HG02571 (cell line): Measurements from ENCODE around the gene DDX43.
"Not testable (repeated sequence)": the region's sequence is repeated elsewhere in the genome, so short reads cannot be mapped to it uniquely, and the experiment has no call there.

Source experiments
- ATAC-seq: cut with Tn5 transposase; IDR thresholded peaks from one replicate; pipeline ENCODE4 v1.9.1; 2021; ENCODE audit warnings: mild to moderate bottlenecking, moderate library complexity; ENCODE audit not compliant: unreplicated experiment

DDX43 gene

DNA sequence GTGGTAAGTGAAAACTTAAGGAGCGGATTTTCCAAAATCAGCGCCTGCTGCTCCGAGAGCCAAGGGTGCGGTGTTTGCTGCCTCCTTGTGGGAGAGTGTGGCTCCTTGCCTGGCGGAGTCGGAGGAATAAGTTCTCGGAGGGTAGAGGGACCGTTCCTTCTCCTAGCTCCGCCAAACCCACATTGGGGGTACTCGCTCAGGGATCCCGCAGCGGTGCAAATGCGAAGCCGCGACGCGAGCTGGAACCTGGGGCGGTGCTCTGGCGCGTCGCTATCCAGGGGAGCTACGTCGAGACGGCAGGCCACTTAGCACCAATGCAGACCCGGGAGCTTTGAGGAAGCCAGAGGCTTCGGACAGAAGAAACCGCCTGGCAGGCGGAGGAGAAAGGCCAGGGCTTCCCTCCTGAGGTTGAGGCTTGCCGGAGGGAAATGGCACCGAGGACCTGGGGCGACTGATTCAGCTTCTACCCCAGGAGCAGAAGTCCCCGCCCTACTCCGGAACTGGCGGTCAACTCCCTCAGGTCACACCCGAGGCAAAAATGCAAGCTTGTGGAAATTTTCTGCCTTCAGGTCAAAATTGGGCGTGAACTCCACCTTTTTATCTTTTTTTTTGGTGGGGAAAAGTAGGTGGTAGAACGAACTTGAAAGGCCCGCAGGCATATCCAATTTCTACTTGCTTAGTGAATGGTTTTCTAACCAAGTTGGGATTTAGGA lies 5.7 kb upstream of the DDX43 start:
- peak; percentile 83 for ATAC-seq

GRCh38 chr6:73389854-73390253 lies 4.8 kb upstream of the DDX43 start:
- no peak for ATAC-seq

DNA sequence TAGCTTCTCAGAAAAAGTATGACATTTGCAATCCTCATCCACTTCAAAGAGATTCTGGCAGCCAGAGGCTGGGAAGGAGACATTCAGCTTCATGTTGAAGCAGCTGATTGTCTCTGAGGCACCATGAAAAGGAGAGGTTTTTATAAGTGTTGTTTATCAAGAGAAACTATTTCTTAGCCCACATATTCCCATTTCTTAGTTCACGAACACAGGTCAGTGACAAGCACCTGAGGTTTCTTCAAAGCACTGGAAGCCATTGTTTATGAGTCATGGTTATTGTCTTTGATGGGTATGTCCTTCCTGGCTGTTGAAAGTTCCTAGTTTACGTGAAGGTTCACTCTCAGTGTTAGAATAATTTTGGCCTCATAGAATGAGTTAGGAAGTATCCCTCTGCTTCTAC lies 3.0 kb upstream of the DDX43 start:
- ATAC-seq, result no peak

GRCh38 chr6:73392188-73392587 lies 2.4 kb upstream of the DDX43 start:
- not testable (repeated sequence) for ATAC-seq

GRCh38 chr6:73393278-73393677 lies 1.4 kb upstream of the DDX43 start:
- ATAC-seq, result no peak

DNA sequence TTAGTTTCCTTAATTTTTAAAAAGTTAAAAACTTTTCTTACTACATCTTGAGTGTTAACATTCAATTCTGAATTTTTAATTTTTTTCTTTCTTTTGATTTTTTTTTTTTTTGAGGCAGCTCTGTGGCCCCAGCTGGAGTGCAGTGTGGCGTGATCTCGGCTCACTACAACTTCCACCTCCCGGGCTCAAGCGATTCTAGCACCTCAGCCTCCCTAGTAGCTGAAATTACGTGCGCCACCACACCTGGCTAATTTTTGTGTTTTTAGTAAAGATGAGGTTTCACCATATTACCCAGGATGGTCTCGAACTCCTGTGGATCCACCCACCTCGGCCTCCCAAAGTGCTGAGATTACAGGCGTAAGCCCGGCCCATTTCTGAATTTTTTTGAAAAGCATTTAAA lies 1.2 kb downstream of the DDX43 start:
- ATAC-seq, result no peak

DNA sequence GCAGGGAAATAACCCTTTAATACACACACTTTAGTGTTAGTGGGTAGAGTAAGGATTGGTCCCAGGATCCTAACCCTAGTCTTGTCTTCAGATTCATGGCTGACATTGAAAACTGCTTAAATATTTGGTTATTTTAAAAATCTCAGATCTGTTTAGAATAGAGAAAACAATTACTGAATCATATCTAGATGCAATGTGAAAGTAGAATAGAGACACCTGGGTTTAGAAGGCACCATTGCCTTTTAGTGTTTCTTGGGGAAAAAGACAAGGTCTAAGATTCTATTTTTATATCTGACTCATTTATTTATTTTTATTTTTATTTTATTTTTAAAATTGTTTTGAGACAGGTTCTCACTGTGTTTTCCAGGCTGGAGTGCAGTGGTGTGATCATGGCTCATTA lies 6.0 kb downstream of the DDX43 start:
- no peak for ATAC-seq

DNA sequence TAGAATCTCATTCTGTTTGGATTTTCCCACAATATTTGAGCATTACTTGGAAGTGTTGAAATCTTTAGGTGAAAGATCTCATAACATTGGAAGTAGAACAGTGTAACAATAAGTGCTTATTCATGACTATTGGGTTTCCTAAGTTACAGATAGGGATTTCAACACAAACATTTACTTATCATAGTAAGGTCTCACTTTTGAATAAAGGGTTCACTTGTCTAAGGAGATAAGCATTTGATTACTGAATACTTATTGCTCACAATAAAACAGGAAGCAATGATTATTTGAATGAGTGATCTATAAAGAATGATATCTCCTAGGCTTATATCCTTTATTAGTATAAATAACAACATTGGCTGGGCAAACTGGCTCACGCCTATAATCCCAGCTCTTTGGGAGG lies 14.8 kb downstream of the DDX43 start:
- ATAC-seq, result no peak

- ATAC-seq, result no peak
Measured at GRCh38 chr6:73413102-73413501, 18.5 kb downstream of the DDX43 start.

GRCh38 chr6:73418081-73418741 lies 23.6 kb downstream of the DDX43 start:
- no peak for ATAC-seq

DNA sequence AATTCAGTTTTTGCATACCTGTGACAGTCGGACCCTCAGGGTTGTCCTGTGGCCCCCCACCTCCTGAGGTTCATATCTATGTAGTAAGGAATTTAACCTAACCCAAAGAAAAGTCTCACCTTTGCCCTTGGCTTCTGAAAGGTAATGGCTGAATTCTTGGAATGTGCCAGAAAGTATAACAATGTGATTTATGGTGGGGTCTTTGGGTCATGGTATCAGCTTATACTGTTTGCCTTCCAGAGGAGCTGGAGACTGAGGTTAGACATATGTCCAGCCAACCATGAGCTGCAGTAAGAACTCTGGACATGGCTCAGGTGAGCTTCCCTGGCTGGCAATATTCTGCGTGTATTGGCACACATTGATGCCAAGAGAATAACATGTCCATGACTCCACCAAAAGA lies 26.9 kb downstream of the DDX43 start:
- ATAC-seq, result no peak

GRCh38 chr6:73435236-73435635 lies 40.6 kb downstream of the DDX43 start:
- ATAC-seq, result no peak

DNA sequence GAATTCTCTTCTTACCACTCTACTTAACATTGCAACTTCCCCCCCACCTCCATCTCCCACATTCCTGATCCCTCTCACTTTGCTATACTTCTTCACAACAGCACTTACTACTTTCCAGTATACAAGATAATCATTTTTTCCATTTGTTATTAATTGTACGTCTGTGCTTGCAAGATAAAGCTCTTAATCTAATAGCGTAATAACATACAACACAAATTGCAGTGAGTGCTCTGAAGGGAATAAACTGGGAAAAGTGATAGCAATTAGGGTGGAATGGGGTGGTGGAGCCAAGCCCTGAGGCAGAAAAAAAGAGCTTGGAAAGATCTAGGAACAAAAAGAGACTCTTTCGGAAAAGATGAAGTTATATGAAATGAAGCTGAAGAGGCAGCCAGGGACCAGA lies 48.9 kb downstream of the DDX43 start:
- ATAC-seq, result no peak

DNA sequence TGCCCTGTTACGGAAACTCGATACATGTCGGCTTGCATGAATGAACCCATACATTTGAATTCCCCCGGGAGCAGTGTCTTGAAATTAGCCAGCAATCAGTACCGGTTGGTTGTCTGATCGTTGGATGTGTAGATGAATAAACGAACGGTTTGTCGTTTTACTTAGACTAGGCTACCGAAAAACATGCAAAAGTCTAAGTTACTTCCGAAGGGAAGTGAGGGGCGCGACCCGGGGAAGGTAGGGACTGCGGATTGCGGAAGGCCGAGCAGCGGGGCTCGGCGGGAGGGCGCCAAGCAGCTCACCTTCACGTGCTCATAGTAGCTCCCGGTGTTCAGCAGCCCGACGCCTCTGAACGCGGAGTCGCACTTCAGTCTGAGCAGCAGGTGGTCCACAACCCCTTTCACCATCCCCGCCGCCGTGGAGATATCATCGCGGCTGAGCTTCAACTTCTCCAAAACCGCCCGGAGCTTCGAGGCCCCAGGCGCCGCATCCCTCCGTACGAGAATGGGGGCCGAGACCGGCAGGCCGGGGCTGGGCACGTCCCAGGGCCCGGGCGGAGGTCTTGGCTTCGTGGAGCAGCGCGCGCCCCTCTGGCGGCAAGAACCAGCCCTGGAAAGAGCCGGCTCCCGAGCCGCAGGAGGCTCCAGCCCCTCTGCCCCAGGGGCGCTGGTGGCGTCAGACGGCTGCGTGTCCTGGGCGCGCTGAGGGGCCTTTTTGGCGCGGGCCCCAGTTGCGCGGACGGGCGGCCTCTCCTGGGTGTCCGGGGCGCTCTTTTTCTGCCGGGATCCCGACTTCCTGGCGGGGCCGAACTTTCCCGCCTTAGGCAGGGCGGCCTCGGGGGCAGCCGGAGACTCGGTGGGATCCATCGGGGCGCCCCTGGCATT lies 56.8 kb downstream of the DDX43 start:
- peak; percentile 45 for ATAC-seq

DNA sequence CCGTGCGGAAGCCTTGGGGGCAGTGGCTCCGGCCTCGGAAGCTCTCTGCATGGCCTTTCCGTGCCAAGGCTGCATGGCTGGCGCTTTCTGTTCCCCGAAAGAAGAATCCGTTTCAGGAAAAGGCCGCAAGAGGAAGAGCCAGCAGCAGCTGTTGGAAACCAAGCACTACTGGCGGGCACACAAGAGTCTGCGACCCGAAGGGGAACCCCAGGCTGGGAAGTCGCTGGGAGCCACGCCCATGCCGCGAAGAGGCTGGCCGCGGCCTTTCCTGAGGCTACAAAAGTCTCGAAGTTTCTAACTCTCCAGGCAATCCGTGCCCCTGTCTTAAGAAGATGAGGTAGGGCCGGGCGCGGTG lies 57.5 kb downstream of the DDX43 start, which contains the start of gene CGAS:
Gene CGAS, minus strand, starts transcription at position 191 of the 355 bp plus-strand sequence. Its CDS starts 116 bp downstream, at position 75.
- ATAC-seq, result peak; percentile 73

DNA sequence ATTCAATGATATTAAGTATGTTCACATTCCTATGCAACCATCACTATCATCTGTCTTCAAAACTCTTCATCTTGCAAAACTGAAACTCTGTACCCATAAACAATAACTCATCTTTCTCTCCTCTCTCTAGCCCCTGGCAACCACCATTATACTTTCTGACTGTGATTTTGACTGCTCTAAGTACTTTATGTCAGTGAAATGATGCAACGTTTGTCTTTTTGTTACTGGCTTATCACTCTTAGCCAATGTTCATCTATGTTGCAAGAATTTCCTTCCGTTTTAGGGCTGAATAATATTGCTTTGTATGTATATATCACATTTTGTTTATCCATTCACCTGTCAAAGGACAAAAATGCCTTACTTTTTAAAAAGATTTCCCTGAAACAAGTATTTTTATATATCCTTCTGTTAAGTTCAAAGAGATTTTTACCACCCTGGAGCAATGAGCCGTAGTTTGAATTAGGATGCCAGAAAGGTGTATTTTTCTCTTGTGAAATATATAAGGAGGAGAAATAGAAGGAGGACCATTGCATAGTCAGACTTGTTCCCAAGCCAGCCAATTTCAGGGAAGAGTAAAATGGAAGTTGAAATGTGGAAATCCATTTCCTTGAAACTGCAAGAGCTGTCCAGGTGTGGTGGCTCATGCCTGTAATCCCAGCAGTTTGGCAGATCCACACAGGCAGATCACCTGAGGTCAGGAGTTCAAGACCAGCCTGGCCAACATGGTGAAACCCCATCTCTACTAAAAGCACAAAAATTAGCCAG lies 61.4 kb downstream of the DDX43 start:
- ATAC-seq, result no peak

GRCh38 chr6:73459474-73459873 lies 64.8 kb downstream of the DDX43 start:
- not testable (repeated sequence) for ATAC-seq

DNA sequence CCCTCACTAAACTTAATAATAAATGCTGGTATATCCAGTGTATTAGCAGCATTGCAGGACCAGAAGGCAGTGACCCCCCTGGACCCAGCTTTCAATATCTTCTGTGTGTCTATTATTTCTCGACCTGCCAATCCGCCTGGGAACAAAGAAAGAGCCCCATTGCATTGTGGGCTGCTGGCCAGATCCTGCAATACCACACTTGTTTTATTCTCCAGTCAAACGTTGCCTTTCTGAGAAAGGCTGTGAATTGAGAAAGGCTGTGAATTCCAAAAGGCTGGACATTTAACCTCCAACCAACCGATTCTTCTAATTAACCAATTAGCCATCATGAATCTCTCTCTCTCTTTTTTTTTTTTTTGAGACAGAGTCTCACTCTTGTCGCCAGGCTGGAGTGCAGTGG lies 65.4 kb downstream of the DDX43 start:
- no peak for ATAC-seq

DNA sequence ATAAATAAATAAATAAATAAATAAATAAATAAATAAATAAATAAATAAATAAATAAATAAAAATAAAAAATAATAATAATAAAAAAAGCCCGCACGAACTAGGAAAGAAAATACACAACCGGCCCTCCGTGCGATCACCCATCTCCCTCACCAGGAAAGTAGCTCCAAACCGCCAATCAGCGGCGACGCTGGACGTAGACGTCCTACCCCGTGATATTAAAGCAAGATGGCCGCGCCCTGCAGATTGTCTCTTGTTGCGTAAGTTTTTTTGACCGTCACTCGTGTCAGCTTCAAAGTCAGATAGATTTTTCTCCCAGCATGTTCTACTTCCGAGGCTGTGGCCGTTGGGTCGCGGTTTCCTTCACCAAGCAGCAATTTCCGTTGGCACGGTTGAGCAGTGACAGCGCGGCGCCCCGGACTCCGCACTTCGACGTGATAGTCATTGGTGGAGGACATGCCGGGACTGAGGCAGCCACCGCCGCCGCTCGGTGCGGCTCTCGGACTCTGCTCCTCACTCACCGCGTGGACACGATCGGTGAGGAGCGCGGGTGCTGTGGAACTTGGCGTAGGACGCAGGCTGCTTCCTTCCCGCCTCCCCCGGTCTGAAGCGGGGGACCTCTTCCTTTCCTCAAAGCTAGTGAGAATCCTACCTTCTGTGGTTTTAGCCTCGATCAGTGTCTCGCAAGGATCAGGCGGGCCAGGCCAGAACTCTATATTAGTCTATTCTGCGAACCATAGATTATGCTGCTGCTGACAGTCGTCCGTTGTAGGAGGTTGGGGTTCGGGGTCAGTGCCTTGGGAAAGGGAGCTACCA lies 67.1 kb downstream of the DDX43 start, which contains the start of gene MTO1:
Gene MTO1, plus strand, starts transcription at position 201 of the 814 bp plus-strand sequence. Its CDS starts 118 bp downstream, at position 319.
- ATAC-seq, result peak; percentile 97
